GM18498 (cell line): ENCODE data around the gene CCDC3.
"Not testable (repeated sequence)": the region's sequence is repeated elsewhere in the genome, so short reads cannot be mapped to it uniquely, and the experiment has no call there.

Source experiments
- ATAC-seq: cut with Tn5 transposase; IDR thresholded peaks from one replicate; pipeline ENCODE4 v1.9.1; 2021; ENCODE audit warnings: mild to moderate bottlenecking, moderate library complexity; ENCODE audit not compliant: unreplicated experiment

CCDC3 gene

DNA sequence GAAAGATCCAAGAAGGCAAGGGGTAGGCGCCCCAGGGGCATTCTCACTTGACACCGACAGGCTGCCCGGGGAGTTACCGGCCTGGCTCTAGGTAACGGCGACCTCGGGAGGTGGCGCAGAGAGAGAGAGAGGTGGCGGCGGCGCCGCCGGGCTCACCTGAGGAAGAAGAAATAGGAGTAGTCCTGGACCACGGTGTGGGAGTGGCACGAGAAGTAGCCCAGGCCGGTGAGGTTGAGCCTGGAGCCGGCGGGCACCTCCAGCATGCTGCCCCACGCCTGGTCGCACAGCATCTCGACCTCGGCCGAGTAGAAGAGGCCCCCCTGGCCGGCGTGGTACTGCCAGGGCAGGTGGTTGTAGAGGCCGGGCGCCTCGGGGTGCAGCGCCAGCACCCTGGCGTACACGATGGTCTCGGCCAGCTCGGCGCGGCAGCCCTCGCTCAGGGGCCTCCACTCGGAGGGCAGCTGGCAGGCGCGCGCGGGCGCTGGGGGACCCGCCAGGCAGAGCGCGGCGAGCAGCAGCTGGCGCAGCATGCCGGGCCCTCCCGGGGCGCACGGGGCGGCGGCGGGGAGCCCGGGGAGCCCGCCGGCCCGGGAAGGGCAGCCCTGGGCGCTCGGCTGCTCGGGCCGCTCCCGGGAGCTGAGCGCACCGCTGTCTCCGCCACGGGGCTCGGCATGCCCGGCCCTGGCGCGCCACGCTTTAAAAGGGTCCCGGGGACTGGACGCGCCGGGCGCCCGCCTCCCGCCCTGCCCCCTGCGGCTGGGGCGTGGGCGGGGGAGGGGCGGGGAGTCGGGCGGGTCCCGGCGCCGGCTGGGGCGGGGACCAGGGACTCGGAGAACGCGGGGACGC, at the start of gene CCDC3:
Gene CCDC3 (minus strand): TSS at position 673 of the 846 bp plus-strand sequence. CDS start 143 bp downstream, at position 530.
- no peak for ATAC-seq

DNA sequence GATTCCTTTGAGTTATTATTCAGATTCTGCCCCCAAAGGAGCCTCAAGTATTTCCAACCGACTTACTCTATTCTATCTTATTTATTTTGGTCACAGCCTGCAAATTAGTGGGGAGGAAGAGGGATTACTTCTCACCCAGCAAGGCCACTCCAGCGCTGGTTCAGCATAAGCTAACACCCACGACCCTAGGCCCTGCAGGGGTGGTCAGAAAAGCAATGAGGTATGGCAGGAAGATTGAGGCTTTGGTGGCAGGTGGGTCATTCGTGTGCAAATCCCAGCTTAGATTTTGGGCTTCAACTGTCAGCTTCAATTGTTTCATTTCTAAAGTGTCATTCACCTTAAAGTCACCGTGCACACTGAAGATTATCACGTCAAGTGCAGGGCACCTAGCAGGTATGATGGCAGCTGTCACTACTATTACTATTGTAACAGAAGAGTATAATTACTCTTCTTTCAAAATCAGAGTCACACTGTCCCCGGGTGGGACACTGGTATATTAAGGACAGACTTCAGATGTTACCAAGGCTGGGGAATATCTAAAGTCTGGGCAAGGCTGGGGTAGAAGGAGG, 49.7 kb upstream of the CCDC3 start:
- no peak for ATAC-seq

DNA sequence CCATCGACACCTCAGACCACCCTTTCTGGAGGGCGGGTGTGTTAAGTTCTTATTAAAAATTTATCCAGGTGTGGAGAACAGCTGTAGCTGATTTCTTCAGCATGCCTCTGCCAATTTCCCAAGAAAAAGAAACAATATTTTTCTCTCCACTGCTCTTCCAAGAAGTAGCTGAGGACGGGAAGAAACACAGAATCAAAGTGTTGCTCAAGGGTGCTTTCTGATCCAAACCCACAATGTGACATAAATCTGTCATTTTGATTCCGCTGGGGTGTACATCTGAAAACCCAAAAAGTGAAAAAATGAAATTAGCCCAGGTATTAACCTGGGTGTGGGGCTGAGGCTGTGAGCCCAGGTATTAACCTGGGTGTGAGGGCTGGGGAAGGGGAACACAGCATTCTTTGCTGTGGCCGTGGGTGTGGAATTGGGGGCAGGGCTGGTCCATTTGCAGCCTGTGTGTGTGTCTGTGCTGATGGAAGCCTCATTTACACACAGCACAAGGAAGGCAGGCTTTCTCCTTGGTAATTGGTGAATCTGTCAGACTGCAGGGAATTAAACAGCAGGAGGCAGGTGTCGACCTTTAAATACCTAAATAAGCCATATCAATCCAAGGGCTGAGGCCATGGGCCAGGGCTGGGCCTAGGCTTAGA, 48.4 kb upstream of the CCDC3 start:
- ATAC-seq = no peak

DNA sequence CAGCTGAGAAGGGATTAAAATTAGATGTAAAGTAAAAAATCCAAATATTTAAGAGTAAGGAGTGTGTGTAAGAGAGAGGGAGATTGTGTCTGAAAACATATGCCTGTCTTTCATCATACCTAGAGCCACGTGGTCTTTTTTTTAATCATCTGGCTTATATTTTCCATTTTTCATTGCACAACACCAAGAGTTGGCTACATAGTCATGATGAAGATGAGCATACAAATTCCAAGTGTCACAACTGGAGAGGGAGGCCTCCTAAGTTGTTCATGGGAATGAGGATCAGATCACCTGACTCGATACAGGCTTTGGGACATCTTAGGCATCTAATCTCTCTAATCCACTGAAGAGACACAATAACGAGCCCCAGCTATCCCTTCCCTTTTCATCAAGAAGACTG, 47.2 kb upstream of the CCDC3 start:
- no peak for ATAC-seq

DNA sequence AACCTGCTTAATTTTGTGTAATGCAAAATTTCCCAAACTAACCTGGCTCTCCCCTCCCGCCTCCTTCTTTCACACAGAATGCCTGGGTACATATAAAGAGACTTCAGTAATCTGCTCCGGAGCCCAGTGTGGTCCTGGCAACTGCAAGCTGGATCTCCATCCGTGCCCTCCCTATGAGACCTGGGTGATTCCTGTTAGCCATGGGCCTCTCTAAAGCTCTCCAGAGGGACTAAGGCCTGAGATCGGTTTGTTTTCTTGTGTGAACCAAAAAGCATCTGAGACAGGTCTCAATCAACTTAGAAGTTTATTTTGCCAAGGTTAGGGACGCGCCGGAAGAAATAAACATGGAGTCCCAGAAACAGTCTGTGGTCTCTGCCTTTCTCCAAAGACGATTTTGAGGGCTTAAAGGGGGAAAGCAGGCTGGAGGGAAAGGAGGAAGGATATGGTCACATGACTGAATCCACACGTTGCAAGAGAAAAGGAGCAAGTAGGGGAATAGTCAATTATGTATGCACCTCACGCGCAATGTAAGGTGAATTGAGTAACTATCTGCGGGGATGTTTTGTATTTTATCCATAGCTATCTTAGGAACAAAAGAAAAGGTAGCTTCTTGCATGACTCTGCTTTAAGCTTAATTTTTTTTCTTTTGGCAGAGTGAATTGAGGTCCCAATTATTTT, 46.2 kb upstream of the CCDC3 start:
- ATAC-seq = no peak

DNA sequence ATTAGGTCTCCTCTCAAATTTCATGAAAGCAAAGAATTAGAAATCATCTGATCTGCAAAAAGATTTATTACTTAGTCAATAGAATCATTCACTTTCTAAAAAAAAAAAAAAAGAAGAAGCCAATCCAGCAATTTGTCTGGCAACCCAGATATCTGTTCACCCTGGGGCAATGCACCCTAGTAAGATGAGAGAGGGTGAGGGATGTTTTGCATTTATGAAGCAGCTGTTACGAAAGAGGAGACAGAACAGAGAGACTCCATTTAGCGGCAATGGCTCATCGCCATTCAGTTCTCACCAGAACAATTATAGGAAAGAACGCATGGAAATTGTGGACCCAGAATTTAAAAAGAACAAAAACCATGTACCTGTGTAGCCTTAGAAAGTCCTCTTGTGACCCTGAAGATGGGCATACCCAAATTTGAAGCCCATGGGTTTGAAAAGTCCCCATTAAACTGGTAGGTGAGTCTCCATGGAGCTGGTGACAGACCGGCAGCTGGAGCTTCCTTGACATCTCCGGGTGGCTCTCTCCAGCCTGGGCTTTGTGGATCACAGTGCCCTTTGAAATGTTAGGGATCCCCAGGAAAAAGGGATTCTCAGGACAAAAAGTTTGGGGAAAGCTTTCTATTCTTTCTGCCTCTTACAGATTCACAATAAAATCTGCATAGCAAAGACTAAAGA, 45.5 kb upstream of the CCDC3 start:
- ATAC-seq = no peak

DNA sequence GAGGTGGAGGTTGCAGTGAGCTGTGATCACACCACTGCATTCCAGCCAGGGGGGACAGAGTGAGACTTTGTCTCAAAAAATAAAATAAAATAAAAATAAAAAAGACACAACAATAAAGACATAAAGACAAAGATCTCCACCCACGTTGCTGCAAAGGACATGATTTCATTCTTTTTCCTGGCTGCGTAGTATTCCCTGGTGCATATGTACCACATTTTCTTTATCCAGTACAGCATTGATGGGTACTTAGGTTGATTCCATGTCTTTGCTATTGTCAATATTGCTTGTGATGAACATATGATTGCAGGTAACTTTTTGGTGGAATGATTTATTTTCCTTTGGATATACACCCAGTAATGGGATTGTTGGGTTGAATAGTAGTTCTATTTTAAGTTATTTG, 42.0 kb upstream of the CCDC3 start:
- no peak for ATAC-seq

DNA sequence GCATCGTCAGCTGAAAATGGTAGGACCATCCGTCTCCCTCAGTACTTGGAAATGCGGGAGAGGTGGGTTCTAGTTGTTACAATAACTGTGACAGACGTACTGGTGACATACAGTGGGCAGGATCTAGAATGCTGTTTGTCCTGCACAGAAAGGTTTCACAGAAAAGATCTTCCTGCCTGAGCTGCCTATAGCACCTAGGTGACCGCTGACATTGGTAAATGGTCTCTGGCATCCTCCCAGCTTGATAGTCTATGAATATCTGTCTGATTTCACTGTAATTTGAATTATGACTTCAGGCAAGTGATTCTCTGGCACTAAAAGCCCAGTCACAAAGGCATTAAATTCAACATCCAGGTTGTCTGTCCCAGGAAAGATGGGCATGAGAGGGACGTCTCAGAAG, 38.2 kb upstream of the CCDC3 start:
- no peak for ATAC-seq

DNA sequence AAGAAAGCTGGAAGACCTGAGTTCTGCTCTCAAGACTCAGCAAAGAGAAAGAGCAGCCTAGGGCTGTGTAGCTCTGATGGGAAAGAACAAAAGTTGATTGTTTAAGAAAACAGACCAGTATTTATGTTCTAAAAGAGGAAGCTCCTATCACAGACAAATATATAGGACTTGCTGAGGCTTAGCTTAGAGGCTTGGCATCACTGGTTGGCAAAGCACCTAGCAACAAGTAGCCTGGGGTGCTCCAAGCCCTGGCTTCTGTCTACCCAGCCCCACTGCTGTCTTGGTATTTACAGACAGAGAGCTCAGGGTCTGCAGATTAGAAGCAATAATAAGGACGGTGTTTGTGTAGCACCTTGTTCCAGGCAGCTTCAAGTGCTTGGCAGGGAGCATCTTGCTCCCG, 36.9 kb upstream of the CCDC3 start:
- ATAC-seq = no peak

DNA sequence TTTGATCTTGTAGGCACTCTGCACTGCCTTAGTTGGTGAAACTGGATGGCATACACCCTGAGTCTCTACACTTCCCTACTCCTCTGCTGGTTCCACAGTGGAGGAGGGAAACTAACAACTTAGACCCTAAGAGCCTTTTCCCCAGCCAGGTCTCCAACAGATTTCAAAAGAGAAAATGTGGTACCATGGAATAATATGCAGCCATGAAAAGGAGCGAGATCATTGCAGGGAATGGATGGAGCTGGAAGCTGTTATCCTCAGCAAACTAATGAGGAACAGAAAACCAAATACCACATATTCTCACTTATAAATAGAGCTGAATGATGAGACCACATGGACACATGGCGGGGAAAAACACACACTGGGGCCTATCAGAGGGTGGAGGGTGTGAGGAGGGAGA, 36.3 kb upstream of the CCDC3 start:
- ATAC-seq = no peak

DNA sequence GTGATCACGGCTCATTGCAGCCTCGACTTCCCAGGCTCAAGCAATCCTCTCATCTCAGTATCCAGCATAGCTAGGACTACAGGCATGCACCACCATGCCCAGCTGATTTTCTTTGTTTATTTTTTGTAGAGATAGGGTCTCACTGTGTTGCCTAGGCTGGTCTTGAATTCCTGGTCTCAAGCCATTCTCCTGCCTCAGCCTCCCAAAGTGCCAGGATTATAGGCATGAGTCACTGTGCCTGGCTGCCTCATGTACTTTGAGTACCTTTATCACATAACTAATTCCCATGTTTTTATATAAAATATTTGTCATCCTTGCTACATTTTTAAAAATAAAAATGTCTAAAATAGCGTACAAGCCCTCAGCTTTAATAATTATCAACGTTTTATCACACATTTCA, 35.3 kb upstream of the CCDC3 start:
- no peak for ATAC-seq

DNA sequence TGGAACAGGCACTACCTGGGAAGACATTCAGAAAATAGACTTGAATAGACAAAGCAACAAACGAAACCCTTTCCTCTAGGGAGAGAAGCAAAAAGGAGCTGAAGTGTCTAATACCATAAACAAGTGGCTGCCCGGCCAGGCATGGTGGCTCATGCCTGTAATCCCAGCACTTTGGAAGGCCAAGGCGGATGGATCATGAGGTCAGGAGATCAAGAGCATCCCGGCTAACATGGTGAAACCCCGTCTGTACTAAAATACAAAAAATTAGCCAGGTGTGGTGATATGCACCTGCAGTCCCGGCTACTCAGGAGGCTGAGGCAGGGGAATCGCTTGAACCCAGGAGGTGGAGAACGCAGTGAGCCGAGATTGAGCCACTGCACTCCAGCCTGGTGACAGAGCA, 34.2 kb upstream of the CCDC3 start:
- ATAC-seq = not testable (repeated sequence)

DNA sequence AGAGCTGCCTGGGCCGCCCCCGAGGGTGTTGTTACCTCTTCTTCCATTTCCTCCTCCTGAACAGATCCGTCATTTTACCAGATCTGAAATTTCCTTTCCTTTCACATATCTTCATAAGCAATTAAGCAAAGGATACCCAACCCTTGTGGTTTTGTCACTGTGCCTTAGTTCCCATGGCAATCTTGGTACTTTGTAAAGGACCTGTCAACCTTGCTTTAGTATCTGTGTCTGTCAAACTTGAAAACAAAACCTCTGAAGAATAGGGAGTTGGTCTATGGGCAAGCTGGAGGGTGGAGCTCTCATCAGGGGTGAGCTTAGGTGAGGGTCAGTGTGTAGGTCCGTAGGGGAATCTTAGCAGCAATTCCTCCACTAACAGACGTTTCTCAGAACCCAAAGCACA, 25.4 kb upstream of the CCDC3 start:
- no peak for ATAC-seq

DNA sequence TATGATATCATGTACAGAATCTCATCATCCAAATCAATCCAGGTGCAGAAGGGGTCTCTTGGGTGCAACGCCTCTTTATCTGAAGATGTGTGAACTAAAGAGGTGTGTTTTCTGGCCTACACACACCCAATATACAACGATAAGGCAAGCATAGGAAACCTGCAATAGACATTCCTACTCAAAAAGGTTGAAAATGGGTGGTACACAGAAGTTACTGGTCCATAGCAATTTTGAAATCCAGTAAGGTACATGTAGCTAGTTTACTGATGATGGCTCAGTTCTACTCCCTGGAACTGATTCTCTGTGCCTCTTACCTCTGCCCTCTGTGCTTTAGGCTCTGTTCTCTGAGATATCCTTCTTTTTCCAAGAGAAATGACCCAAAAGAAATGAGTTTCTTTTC, 22.2 kb upstream of the CCDC3 start:
- ATAC-seq = no peak

DNA sequence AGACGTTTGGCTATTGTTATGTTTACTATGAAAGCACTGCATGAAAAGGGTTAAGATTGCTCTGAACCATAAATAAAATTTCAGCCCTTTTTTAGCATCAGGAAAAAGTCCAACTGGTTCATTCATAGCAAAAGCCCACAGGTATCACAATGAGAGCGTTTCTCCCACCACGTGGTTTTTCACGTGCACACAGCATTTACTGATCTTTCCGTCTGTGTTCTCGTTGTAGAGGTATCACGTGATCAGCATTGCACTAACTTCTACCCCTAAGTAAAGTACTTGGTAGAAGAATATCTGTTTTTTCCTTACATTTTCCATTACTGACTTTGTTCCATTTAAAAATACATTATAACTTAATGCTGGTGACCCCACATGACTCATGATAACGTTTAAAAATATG, 17.8 kb upstream of the CCDC3 start:
- ATAC-seq = no peak

DNA sequence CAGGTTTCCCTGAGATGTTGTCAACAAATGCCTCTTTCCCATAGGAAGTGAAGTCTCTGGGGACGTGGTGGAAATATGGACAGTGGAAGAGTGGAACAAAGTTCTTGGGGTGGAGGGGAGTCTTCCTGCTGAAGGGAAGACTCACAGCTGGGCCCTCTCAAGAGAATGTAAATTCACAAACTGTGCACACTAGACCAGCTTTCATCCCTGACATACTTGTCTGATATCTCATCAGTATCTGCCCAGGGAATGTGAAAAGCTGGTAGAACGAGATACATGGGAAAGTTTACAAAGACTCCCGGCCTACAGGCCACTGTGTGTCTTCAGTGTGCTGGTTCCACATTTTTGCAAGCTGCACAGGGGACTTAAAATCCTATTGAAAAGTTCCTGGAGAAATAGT, 16.7 kb upstream of the CCDC3 start:
- no peak for ATAC-seq

DNA sequence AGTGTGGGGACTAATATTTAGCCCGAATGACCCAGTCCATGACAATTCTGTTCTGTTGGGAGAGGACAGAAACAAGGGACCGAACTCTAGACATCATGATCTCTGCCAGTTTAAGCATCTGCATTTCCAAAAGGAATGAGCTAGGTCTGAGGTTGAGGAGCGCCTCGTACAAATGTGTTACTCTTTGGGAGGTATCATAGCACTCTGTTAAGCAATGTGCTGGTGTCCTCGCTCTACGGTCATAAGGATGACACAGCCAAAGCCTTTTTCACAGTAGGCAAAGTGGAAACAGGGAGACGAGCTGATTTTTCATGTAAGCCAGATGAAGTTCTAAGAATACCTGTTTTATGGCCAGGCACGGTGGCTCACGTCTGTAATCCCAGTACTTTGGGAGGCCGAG, 15.4 kb upstream of the CCDC3 start:
- no peak for ATAC-seq

DNA sequence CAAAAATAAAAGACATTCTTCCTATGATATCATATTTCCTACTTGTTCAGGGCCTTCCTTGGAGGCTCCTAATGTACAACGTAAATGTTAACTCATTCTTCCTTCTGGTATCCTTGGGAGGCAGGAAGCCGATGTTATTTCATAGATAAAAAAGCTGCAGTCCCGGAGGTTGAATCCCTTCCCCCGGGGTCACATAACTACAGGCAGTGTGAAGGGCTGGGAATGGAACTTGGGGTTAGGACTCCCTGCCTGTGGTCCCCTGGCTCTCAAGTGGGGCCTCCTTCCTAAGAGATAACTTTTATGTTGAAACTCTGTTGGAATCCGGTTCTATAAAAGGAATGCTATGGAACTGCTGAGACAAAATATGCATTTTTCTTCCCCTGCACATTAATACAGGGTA, 14.9 kb upstream of the CCDC3 start:
- ATAC-seq = no peak

DNA sequence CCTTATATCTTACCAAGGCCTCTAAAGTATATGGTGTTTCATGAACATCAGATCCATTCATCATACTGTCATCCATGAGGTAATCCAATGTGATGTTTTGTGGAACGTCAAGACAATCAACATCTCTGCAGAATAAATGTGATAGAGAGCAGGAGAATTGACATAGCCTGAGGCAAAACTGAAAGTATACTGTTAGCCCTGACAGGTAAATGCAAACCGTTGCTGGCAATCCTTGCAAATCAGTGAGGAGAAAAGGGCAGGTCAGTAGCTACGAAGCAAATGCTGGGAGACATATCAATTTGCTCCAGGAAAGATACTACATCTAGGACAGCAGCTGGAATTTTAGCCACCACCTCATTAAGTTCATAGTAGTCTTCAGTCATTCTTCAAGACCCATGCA, 4.5 kb upstream of the CCDC3 start:
- ATAC-seq = no peak

DNA sequence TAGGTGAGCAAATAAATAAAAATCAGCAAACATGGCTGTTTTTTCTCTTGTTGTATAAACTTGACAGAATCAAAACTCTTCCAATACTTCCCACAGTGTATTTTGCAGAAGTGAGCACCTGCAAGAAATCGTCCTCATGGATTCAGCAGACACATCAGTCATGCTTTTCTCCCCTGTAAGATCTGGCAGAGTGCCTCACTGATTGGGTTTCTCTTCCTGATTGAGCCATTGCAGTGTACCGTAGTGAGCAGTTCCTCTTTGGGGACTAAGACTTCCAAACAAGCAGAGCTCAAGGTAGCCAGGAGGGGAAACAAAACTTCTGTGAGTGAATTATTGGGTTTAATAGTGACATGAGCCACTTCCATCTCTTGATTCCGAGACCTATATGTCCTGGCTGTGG, 2.2 kb upstream of the CCDC3 start:
- no peak for ATAC-seq

DNA sequence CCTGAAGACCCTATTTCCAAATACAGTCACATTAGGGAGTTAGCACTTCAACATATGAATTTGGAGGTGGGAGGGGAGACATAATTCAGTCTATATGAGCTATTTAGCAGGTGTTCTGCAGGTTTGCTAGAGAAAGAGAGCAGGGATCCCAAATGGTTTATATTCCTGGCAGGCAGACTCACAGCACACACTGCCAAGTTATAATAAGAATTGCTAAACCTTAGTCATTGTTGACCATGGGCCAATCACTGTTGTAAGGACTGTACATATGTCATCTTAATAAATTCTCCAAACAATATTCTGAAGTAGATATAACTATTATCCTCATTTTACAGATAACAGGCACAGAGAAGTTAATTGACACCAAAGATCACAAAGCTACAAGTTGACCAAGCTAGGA, 1.5 kb upstream of the CCDC3 start:
- no peak for ATAC-seq
